T-helper 17 cell (primary cell): ENCODE measurements around the gene SRBD1. TPM values are rescaled to one million over a fixed set of nuclear protein-coding genes. Genes with fewer than 3 reads are reported as not detected.

Experiments
- ATAC-seq: fragments of 150-1000 bp; cut with Tn5 transposase; 2 replicates; pipeline ENCODE4 v1.10.0; 2021; ENCODE audit warnings: mild to moderate bottlenecking, moderate library complexity
- DNase-seq, 3 donors: peaks; one replicate each; pipeline versions ENCODE4 v3.0.0 to v3.0.0-alpha.2; 2020 to 2021
- H3K9me3 ChIP-seq: one replicate; pipeline ENCODE4 v1.7.0; 2013; ENCODE audit warnings: low read length, mild to moderate bottlenecking; ENCODE audit not compliant: control insufficient read depth, poor library complexity, severe bottlenecking
- H3K27ac Mint-ChIP-seq: one replicate; pipeline ENCODE4 v1.8.0; 2022; ENCODE audit warnings: mild to moderate bottlenecking, moderate library complexity, mixed read lengths
- H3K27me3 Mint-ChIP-seq: one replicate; pipeline ENCODE4 v1.8.0; 2022; ENCODE audit warnings: mixed read lengths
- H3K36me3 Mint-ChIP-seq: one replicate; pipeline ENCODE4 v1.8.0; 2022; ENCODE audit warnings: low read depth, mixed read lengths
- H3K4me1 Mint-ChIP-seq: one replicate; pipeline ENCODE4 v1.8.0; 2022; ENCODE audit warnings: mild to moderate bottlenecking, mixed read lengths
- H3K4me3 Mint-ChIP-seq: one replicate; pipeline ENCODE4 v1.8.0; 2022; ENCODE audit warnings: mild to moderate bottlenecking, moderate library complexity, mixed read lengths
- total RNA-seq, 4 donors: library from RNA in 2 of 4; stranded (reverse) in 2 of 4; gene quantifications; one replicate each; pipeline ENCODE4 v1.2.3 and lab custom pipeline; 2022 to 2026

Gene SRBD1
- total RNA-seq, 2 donors from 2014 or later = 15.0 to 17.2 TPM

DNA sequence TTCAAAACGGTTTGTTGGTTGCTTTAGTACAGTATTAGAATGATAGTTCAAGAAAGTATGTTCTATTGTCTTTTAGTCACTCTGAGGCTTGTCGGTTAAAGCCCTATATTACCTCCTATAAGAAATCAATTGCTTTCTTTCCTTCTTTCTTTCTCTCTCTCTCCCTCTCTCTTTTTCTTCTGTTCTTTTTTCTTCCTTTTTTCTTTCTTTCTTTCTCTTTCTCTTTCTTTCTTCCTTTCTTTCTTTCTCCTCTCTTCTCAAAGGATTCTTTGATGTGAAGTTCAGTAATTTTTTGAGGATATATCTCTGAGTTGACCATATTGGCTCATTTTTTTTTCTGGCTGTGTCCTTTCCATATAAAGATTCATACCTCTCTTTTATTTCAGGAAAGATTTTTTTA is 249.4 kb downstream of the SRBD1 start:
- Mint-ChIP-seq H3K4me3 (no peak overlapping the region), H3K27ac (no peak overlapping the region), H3K27me3 (peaks cover 11% of the 10 kb centered on the region), H3K4me1 (peaks cover 2% of the 10 kb centered on the region), H3K36me3 (no peaks in the 10 kb centered on the region)
- no peak for DNase-seq
- no peak for ATAC-seq
- H3K9me3 ChIP-seq = no peaks in the 10 kb centered on the region

DNA sequence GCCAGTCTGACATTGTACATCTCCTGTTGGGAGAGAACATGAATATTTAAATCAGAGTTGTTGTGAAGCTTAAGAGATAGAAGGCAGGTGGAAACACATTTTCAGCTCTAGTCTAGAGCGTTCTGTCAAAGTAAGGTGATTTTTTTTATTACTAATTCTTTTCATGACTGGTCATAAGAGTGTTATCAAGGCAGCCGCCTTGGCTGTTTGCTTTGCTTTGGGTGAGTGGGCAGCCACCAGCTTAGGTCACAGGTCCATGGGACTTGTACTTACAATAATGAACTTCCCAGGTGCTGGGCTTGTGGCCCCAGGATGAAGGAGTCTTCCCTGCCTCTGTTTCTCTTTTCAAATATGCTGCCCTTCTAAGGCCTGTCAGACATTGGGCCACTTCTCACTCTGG is 256.3 kb downstream of the SRBD1 start:
- no peaks in the 10 kb centered on the region for H3K9me3 ChIP-seq
- no peak overlapping the region for H3K27ac Mint-ChIP-seq
- H3K4me3 Mint-ChIP-seq = no peak overlapping the region
- peaks cover 5% of the 10 kb centered on the region for H3K27me3 Mint-ChIP-seq
- no peaks in the 10 kb centered on the region for H3K4me1 Mint-ChIP-seq
- no peak for DNase-seq
- no peak for ATAC-seq
- no peaks in the 10 kb centered on the region for H3K36me3 Mint-ChIP-seq

DNA sequence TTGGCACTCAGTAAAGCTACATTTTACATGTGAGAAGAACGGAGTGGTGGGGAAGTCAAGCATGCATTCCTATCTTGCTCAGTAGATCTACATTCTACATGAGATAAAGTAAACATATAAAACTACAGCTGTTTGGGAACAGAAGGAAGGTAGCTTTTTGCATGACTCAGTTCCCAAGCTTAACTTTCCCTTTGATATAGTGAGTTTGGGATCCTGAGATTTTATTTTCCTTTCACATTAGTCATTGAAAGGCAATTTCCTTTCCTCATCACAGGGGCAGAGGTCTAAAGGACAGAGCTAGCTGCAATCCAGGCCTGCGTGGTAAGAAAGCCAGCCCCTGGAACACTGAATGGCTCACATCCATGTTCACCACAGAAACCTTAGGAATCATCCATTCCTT is 257.2 kb downstream of the SRBD1 start:
- H3K36me3 Mint-ChIP-seq = no peaks in the 10 kb centered on the region
- no peak overlapping the region for H3K4me3 Mint-ChIP-seq
- H3K27ac Mint-ChIP-seq = no peak overlapping the region

GRCh38 chr2:45352506-45352905 is 258.6 kb downstream of the SRBD1 start:
- Mint-ChIP-seq H3K27ac (no peak overlapping the region), H3K27me3 (peaks cover 5% of the 10 kb centered on the region), H3K36me3 (no peaks in the 10 kb centered on the region), H3K4me1 (no peaks in the 10 kb centered on the region), H3K4me3 (no peak overlapping the region)
- no peaks in the 10 kb centered on the region for H3K9me3 ChIP-seq
- ATAC-seq (no peak), DNase-seq (no peak)

More for the DNA sequence above, 257.2 kb downstream of the SRBD1 start:
- no peak for ATAC-seq
- no peak for DNase-seq
- Mint-ChIP-seq H3K4me1 (no peaks in the 10 kb centered on the region), H3K27me3 (peaks cover 5% of the 10 kb centered on the region)
- H3K9me3 ChIP-seq = no peaks in the 10 kb centered on the region

- Mint-ChIP-seq H3K27me3 (peaks cover 29% of the 10 kb centered on the region), H3K4me1 (no peaks in the 10 kb centered on the region), H3K36me3 (no peaks in the 10 kb centered on the region), H3K27ac (no peak overlapping the region), H3K4me3 (no peak overlapping the region)
- DNase-seq = no peak
- ATAC-seq = no peak
- no peaks in the 10 kb centered on the region for H3K9me3 ChIP-seq
Observed at GRCh38 chr2:45345331-45346234, 265.5 kb downstream of the SRBD1 start.

GRCh38 chr2:45344502-45344901 is 266.6 kb downstream of the SRBD1 start:
- Mint-ChIP-seq H3K4me3 (no peak overlapping the region), H3K27me3 (peaks cover 34% of the 10 kb centered on the region)

GRCh38 chr2:45344071-45344470 is 267.0 kb downstream of the SRBD1 start:
- Mint-ChIP-seq H3K4me3 (no peak overlapping the region), H3K4me1 (no peaks in the 10 kb centered on the region), H3K27ac (no peak overlapping the region), H3K27me3 (peaks cover 34% of the 10 kb centered on the region), H3K36me3 (no peaks in the 10 kb centered on the region)
- ATAC-seq = no peak
- DNase-seq = no peak
- H3K9me3 ChIP-seq = no peaks in the 10 kb centered on the region

More at GRCh38 chr2:45344502-45344901, 266.6 kb downstream of the SRBD1 start:
- no peaks in the 10 kb centered on the region for H3K9me3 ChIP-seq
- DNase-seq (no peak), ATAC-seq (no peak)
- Mint-ChIP-seq H3K4me1 (no peaks in the 10 kb centered on the region), H3K36me3 (no peaks in the 10 kb centered on the region), H3K27ac (no peak overlapping the region)

DNA sequence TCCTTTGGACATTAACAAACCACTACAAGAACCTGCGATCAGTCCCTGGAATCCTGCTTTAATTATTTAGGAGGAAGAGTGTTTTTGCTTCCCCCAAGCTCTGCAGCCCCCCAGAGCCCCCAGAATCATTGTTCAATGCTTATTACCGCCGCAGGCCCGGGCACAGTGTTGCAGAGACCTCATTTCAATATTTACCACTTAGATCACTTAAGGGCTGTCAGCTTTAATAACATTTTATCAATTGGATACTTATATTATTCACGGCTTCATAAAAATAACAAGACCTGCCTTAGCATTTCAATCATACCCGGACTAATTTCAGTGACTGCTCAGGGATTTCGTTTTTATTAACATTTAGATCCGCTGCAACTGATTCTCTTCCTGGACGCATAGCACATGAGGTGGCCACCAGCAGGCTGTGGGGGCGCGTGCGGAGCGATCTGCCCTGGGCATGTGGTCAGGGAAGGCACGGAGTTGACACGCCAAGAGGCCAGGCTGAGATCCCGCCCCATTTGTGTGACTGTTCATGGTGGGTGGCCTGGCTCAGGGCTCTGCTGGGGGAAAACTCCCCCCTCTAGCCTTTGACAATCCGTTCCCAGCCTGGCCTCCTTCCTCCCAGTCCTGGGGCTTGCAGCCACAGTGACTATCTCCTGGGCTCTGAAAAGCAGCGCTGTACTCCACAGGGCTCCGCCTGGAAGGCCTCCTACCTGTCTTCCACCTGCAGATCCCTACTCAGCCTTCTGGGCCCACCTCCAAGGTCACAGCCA is 267.6 kb downstream of the SRBD1 start:
- H3K9me3 ChIP-seq = no peaks in the 10 kb centered on the region
- H3K36me3 Mint-ChIP-seq = no peaks in the 10 kb centered on the region
- H3K4me3 Mint-ChIP-seq = no peak overlapping the region
- peaks cover 39% of the 10 kb centered on the region for H3K27me3 Mint-ChIP-seq
- DNase-seq (no peak), ATAC-seq (no peak)
- H3K27ac Mint-ChIP-seq = no peak overlapping the region
- H3K4me1 Mint-ChIP-seq = no peaks in the 10 kb centered on the region

- Mint-ChIP-seq H3K36me3 (no peaks in the 10 kb centered on the region), H3K27ac (no peak overlapping the region), H3K4me1 (no peaks in the 10 kb centered on the region), H3K4me3 (no peak overlapping the region), H3K27me3 (peaks cover 36% of the 10 kb centered on the region)
- ATAC-seq (no peak), DNase-seq (no peak)
- H3K9me3 ChIP-seq = no peaks in the 10 kb centered on the region
Observed at GRCh38 chr2:45340318-45340717, 270.7 kb downstream of the SRBD1 start.

- no peaks in the 10 kb centered on the region for H3K4me1 Mint-ChIP-seq
- no peaks in the 10 kb centered on the region for H3K36me3 Mint-ChIP-seq
- H3K4me3 Mint-ChIP-seq = no peak overlapping the region
- ATAC-seq (no peak), DNase-seq (no peak)
- H3K9me3 ChIP-seq = no peaks in the 10 kb centered on the region
- no peak overlapping the region for H3K27ac Mint-ChIP-seq
- H3K27me3 Mint-ChIP-seq = peaks cover 25% of the 10 kb centered on the region
Observed at GRCh38 chr2:45339253-45339652, 271.8 kb downstream of the SRBD1 start.

Other genes with a start within 250 kb of the SRBD1 start
- gene PRKCE, start 40.4 kb upstream of the SRBD1 start, total RNA-seq = 10 to 100 TPM; 17.6 to 23.7 TPM